ENCODE data around the gene ABI1.

Gene ABI1

DNA sequence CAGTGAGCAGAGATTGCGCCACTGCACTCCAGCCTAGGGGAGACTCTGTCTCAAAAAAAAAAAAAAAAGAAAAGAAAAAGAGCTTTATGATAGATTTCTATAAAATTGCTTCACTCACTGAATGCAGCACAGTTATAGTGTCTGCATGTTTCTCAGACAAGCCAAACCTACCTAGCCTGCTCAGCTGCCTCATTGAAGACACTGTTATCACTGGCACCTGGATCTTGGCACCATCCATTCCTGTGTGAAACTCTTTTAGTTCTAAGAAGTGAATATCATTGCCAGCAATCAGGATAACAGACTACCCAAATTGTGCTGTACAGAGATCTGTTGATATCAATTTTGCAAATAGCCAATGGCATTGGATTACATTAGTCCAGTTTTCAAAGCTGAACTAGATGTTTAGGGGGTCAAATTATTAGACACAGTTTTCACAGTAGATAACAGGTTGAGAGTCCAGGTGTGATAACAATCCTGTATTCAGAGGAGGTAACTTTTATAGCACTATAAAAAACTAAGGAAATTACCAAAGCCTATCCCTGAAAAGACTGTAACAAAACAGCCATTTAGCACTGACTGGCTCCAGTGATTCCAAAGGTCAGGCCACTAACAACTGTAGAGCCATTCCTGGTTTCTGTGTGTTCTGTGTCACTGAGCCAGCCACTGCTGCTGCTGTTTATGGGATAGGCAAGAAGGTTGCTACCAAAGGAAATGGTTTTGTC is 146.2 kb downstream of the ABI1 start:
- Histone ChIP-seq H3K4me3 (ENCODE audit: low read length) (no peak overlapping the region), H3K27ac (ENCODE audit: low read length) (no peak overlapping the region), H3K36me3 (ENCODE audit: control insufficient read depth, insufficient read depth, low read length) (no peaks in the 10 kb centered on the region; the same call in 1 of the 2 replicates), H3K27me3 (ENCODE audit: control insufficient read depth, insufficient read depth, low read length) (no peaks in the 10 kb centered on the region), H3K4me1 (ENCODE audit: control insufficient read depth, insufficient read depth, low read length) (no peaks in the 10 kb centered on the region), H3K9me3 (ENCODE audit: control insufficient read depth, insufficient read depth, low read length) (no peaks in the 10 kb centered on the region)
- no CpG with 5 or more reads among the region's 1 CpG for WGBS (ENCODE audit: insufficient coverage, insufficient read length)
- no peak for DNase-seq (ENCODE audit: low read depth, low spot score)

DNA sequence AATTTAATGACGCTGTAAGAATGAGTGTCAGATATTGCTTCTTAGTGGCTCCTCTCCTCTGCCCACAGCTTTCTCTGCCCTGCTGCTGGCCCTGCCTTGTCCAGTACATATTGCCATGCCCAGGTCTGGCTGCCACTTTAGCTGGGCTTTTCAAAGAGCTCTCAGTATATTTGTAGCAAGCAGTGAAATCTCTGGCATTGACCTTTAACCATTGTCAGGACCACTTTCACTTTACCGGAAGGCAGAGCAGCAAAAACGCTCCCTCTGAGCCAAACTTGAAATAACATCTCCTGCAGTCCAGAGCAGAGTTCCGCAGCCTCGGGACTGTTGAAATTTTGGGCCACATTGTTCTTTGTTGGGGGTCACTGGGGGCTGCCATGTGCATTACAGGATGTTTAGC is 149.4 kb downstream of the ABI1 start:
- no peaks in the 10 kb centered on the region for H3K27me3 ChIP-seq (ENCODE audit: control insufficient read depth, insufficient read depth, low read length)
- no CpG with 5 or more reads among the region's 5 CpGs for WGBS (ENCODE audit: insufficient coverage, insufficient read length)
- no peaks in the 10 kb centered on the region for H3K4me1 ChIP-seq (ENCODE audit: control insufficient read depth, insufficient read depth, low read length)
- no peak overlapping the region for H3K27ac ChIP-seq (ENCODE audit: low read length)
- no peak overlapping the region for H3K4me3 ChIP-seq (ENCODE audit: low read length)
- H3K36me3 ChIP-seq (ENCODE audit: control insufficient read depth, insufficient read depth, low read length), result peaks cover 4% of the 10 kb centered on the region; the same call in 1 of the 2 replicates
- no peak for DNase-seq (ENCODE audit: low read depth, low spot score)
- no peaks in the 10 kb centered on the region for H3K9me3 ChIP-seq (ENCODE audit: control insufficient read depth, insufficient read depth, low read length)

DNA sequence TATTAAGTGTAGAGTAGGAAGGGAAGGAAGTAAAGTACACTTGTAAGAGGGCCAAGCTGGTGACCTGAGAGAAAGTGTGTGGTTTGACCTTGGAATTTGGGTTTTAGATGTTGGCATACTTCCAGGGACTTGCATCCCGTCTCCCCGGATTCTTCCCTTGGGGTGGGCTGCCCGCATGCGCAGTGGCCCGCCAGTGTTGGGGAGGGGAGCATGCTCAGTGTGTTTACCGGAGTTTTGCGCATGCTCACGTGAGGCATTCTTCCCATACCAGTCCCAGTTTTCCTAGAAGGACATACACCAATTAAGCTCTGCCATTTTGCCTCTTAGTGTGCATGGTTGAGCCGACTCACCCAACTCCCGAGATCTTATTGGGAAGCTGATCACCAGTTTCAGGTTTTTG is 153.8 kb downstream of the ABI1 start:
- no peak for DNase-seq (ENCODE audit: low read depth, low spot score)
- Histone ChIP-seq H3K27me3 (ENCODE audit: control insufficient read depth, insufficient read depth, low read length) (no peaks in the 10 kb centered on the region), H3K27ac (ENCODE audit: low read length) (no peak overlapping the region), H3K36me3 (ENCODE audit: control insufficient read depth, insufficient read depth, low read length) (peaks cover 8% of the 10 kb centered on the region; the same call in 1 of the 2 replicates), H3K4me1 (ENCODE audit: control insufficient read depth, insufficient read depth, low read length) (no peaks in the 10 kb centered on the region), H3K4me3 (ENCODE audit: low read length) (no peak overlapping the region), H3K9me3 (ENCODE audit: control insufficient read depth, insufficient read depth, low read length) (no peaks in the 10 kb centered on the region)
- WGBS (ENCODE audit: insufficient coverage, insufficient read length), result no CpG with 5 or more reads among the region's 10 CpGs

DNA sequence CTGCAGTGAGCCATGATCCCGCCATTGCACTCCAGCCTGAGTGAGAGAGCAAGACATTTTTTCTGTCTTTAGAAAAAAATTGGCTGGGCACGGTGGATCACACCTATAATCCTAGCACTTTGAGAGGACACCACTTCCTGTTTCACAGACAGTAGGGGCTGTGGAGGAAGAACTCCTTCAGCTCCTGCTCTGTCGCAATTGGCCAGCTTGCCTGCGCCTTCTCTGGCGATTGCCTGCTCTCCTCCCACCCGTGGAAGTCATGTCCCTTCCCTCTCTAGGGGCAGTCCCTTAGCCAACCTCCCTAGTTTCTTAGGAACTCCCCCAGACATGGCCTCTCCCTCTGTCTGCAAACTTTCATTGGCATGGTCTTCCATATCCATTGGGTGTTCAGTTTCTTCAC is 154.6 kb downstream of the ABI1 start:
- Histone ChIP-seq H3K27me3 (ENCODE audit: control insufficient read depth, insufficient read depth, low read length) (no peaks in the 10 kb centered on the region), H3K36me3 (ENCODE audit: control insufficient read depth, insufficient read depth, low read length) (peaks cover 8% of the 10 kb centered on the region; the same call in 1 of the 2 replicates), H3K4me1 (ENCODE audit: control insufficient read depth, insufficient read depth, low read length) (no peaks in the 10 kb centered on the region), H3K27ac (ENCODE audit: low read length) (no peak overlapping the region), H3K4me3 (ENCODE audit: low read length) (no peak overlapping the region), H3K9me3 (ENCODE audit: control insufficient read depth, insufficient read depth, low read length) (no peaks in the 10 kb centered on the region)
- no peak for DNase-seq (ENCODE audit: low read depth, low spot score)
- WGBS (ENCODE audit: insufficient coverage, insufficient read length), result no CpG with 5 or more reads among the region's 6 CpGs

GRCh38 chr10:26703974-26704373 is 156.8 kb downstream of the ABI1 start:
- peaks cover 8% of the 10 kb centered on the region; the same call in 1 of the 2 replicates for H3K36me3 ChIP-seq (ENCODE audit: control insufficient read depth, insufficient read depth, low read length)
- no CpG with 5 or more reads among the region's 9 CpGs for WGBS (ENCODE audit: insufficient coverage, insufficient read length)

GRCh38 chr10:26703096-26703495 is 157.7 kb downstream of the ABI1 start:
- H3K4me1 ChIP-seq (ENCODE audit: control insufficient read depth, insufficient read depth, low read length), result no peaks in the 10 kb centered on the region
- H3K27me3 ChIP-seq (ENCODE audit: control insufficient read depth, insufficient read depth, low read length), result no peaks in the 10 kb centered on the region
- DNase-seq (ENCODE audit: low read depth, low spot score), result no peak
- no peaks in the 10 kb centered on the region for H3K9me3 ChIP-seq (ENCODE audit: control insufficient read depth, insufficient read depth, low read length)
- H3K4me3 ChIP-seq (ENCODE audit: low read length), result no peak overlapping the region
- H3K27ac ChIP-seq (ENCODE audit: low read length), result no peak overlapping the region
- no CpG with 5 or more reads among the region's 4 CpGs for WGBS (ENCODE audit: insufficient coverage, insufficient read length)
- peaks cover 8% of the 10 kb centered on the region; the same call in 1 of the 2 replicates for H3K36me3 ChIP-seq (ENCODE audit: control insufficient read depth, insufficient read depth, low read length)

More at GRCh38 chr10:26703974-26704373, 156.8 kb downstream of the ABI1 start:
- Histone ChIP-seq H3K27ac (ENCODE audit: low read length) (no peak overlapping the region), H3K4me3 (ENCODE audit: low read length) (no peak overlapping the region), H3K9me3 (ENCODE audit: control insufficient read depth, insufficient read depth, low read length) (no peaks in the 10 kb centered on the region), H3K27me3 (ENCODE audit: control insufficient read depth, insufficient read depth, low read length) (no peaks in the 10 kb centered on the region), H3K4me1 (ENCODE audit: control insufficient read depth, insufficient read depth, low read length) (no peaks in the 10 kb centered on the region)
- DNase-seq (ENCODE audit: low read depth, low spot score), result no peak

DNA sequence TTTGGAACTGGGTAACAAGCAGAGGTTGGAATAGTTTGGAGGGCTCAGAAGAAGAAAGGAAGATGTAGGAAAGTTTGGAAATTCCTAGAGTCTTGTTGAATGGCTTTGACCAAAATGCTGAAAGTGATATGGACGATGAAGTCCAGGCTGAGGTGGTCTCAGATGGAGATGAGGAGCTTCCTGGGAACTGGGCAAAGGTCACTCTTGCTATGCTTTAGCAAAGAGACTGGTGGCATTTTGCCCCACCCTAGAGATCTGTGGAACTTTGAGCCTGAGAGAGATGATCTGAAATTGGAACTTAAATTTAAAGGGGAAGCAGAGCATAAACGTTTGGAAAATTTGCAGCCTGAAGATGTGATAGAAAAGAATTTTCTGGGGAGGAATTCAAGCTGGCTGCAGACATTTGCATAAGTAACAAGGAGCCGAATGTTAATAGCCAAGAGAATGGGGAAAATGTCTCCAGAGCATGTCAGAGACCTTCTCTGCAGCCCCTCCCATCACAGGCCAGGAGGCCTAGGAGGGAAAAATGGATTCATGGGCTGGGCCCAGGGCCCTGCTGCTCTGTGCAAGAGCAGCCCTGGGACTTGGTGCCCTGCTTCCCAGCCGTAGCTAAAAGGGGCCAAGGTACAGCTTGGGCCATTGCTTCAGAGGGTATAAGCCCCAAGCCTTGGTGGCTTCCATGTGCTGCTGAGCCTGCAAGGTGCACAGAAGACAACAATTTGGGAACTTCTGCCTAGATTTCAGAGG is 159.7 kb downstream of the ABI1 start:
- Histone ChIP-seq H3K4me3 (ENCODE audit: low read length) (no peak overlapping the region), H3K27ac (ENCODE audit: low read length) (no peak overlapping the region), H3K4me1 (ENCODE audit: control insufficient read depth, insufficient read depth, low read length) (no peaks in the 10 kb centered on the region), H3K9me3 (ENCODE audit: control insufficient read depth, insufficient read depth, low read length) (no peaks in the 10 kb centered on the region), H3K27me3 (ENCODE audit: control insufficient read depth, insufficient read depth, low read length) (no peaks in the 10 kb centered on the region), H3K36me3 (ENCODE audit: control insufficient read depth, insufficient read depth, low read length) (peaks cover 1% of the 10 kb centered on the region; the same call in 1 of the 2 replicates)
- DNase-seq (ENCODE audit: low read depth, low spot score), result no peak
- WGBS (ENCODE audit: insufficient coverage, insufficient read length), result no CpG with 5 or more reads among the region's 4 CpGs

DNA sequence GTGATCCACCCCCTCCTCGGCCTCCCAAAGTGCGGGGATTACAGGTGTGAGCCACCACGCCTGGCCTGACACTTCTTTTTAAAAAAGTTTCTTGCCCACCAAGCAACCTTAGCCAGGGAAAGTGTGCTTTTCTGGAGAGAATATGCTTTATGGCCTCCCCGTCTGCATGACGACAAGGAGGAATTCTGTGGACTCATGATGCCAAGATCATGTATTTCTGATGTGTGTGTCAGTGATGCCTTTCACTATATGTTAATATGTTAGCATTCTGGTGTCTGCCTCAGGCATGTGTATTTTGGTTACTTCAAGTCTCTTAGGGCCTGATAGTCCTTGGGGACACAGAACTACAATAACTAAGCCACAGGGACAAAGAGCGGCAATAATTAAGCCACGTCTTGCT is 161.1 kb downstream of the ABI1 start:
- DNase-seq (ENCODE audit: low read depth, low spot score), result no peak
- WGBS (ENCODE audit: insufficient coverage, insufficient read length), result no CpG with 5 or more reads among the region's 7 CpGs
- H3K4me3 ChIP-seq (ENCODE audit: low read length), result no peak overlapping the region
- no peak overlapping the region for H3K27ac ChIP-seq (ENCODE audit: low read length)
- no peaks in the 10 kb centered on the region for H3K4me1 ChIP-seq (ENCODE audit: control insufficient read depth, insufficient read depth, low read length)
- no peaks in the 10 kb centered on the region for H3K9me3 ChIP-seq (ENCODE audit: control insufficient read depth, insufficient read depth, low read length)
- no peaks in the 10 kb centered on the region for H3K36me3 ChIP-seq (ENCODE audit: control insufficient read depth, insufficient read depth, low read length)
- H3K27me3 ChIP-seq (ENCODE audit: control insufficient read depth, insufficient read depth, low read length), result no peaks in the 10 kb centered on the region

DNA sequence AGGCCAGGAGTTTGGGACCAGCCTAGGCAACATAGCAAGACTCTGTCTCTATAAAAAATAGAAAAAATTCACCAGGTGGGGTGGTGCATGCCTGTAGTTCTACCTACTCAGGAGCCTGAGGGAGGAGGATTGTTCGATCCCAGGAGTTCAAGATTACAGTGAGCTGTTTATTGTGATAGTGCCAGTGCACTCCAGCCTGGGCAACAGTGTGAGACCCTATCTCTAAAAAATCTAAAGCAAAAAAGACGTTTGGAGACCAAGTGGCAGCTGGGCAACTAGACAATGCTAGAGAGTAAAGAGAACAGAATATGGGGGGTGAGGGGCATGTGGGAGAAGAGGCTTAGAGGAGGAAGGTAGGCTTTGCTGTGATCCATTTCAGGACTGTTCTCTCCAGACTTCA is 161.8 kb downstream of the ABI1 start:
- WGBS (ENCODE audit: insufficient coverage, insufficient read length), result no CpG with 5 or more reads among the region's 2 CpGs
- no peak for DNase-seq (ENCODE audit: low read depth, low spot score)
- H3K4me1 ChIP-seq (ENCODE audit: control insufficient read depth, insufficient read depth, low read length), result no peaks in the 10 kb centered on the region
- no peaks in the 10 kb centered on the region for H3K36me3 ChIP-seq (ENCODE audit: control insufficient read depth, insufficient read depth, low read length)
- H3K27me3 ChIP-seq (ENCODE audit: control insufficient read depth, insufficient read depth, low read length), result no peaks in the 10 kb centered on the region
- H3K4me3 ChIP-seq (ENCODE audit: low read length), result no peak overlapping the region
- no peak overlapping the region for H3K27ac ChIP-seq (ENCODE audit: low read length)
- no peaks in the 10 kb centered on the region for H3K9me3 ChIP-seq (ENCODE audit: control insufficient read depth, insufficient read depth, low read length)

DNA sequence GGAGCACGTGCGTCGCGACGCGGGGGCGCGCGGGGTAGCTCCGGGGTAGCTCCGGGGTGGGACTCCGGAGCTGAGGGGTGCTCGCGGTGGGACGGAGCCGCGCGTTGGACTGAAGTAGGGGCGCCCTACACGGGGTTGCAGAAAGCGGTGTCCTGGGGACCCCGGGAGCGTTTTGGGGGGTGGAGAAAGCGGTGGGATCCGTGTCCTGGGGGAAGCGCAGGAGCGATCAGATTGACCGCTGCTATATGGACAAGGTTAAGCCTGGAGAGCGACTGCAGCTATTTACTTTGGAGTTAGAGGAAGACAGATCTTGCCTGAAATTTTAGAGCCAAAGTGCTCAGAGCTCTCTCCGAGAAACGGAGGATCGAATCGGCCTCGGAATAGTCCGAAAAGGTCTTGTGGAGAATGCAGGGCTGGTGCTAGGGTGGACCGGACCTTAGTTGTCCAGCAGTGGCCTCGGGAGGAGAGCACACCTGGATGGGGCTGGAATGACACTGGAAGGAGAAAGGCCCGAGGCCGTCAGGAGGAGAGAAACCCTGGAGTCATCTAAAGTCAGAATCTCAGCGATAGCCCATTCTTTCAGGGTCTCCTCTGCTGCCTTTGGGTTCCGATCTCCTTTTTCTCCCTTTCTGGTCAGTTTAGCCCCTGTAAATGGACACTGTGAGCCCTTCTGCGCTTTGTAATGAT is 162.7 kb downstream of the ABI1 start:
- no peaks in the 10 kb centered on the region for H3K27me3 ChIP-seq (ENCODE audit: control insufficient read depth, insufficient read depth, low read length)
- no peaks in the 10 kb centered on the region for H3K9me3 ChIP-seq (ENCODE audit: control insufficient read depth, insufficient read depth, low read length)
- no CpG with 5 or more reads among the region's 42 CpGs for WGBS (ENCODE audit: insufficient coverage, insufficient read length)
- H3K36me3 ChIP-seq (ENCODE audit: control insufficient read depth, insufficient read depth, low read length), result no peaks in the 10 kb centered on the region
- H3K4me1 ChIP-seq (ENCODE audit: control insufficient read depth, insufficient read depth, low read length), result no peaks in the 10 kb centered on the region
- peak overlapping the region; percentile 85 for H3K4me3 ChIP-seq (ENCODE audit: low read length)
- H3K27ac ChIP-seq (ENCODE audit: low read length), result no peak overlapping the region
- DNase-seq (ENCODE audit: low read depth, low spot score), result no peak
